Putamen (tissue), 1 donor: ENCODE measurements around the gene B4GALNT3.

Experiments used
- DNase-seq: peaks from one replicate; pipeline ENCODE4 v3.0.0-alpha.2; 2016; ENCODE audit warnings: low spot score

The B4GALNT3 gene

DNA sequence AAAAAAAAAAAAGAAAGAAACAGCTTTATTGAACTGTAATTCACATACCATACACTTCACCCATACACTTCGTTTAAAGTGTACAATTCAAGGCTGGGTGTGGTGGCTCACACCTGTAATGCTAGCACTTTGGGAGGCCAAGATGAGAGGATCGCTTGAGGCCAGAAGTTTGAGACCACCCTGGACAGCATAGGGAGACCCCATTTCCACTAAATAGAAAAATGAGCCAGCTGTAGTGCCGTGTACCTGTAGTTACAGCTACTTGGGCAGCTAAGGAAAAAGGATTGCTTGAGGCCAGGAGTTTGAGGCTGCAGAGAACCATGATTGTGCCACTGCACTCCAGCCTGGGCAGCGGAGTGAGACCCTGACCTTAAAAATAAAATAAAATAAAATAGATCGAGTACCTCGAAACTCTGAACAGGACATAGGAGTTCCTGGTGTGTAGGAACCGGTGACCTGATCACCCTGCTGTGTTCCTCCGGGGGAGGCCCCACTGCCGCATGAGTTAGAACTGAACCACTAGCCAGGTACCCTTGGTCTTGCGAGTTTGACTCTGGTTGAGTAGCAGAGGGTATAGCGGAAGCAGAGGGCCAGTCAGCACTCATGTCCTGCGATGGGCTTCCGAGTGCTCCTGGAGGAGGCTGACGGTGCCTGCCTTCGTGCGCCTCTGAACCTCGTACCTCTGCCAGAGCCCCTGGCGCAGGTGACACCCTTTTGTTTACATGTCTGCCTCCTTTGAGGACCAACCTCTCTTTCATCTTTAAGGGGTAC is 80.0 kb downstream of the B4GALNT3 start:
- no peak for DNase-seq

- DNase-seq, result no peak
Observed at GRCh38 chr12:541676-542324, 82.1 kb downstream of the B4GALNT3 start.

GRCh38 chr12:542395-543113 is 82.8 kb downstream of the B4GALNT3 start:
- no peak for DNase-seq

- DNase-seq, result no peak
Observed at GRCh38 chr12:543114-543451, 83.3 kb downstream of the B4GALNT3 start.

DNA sequence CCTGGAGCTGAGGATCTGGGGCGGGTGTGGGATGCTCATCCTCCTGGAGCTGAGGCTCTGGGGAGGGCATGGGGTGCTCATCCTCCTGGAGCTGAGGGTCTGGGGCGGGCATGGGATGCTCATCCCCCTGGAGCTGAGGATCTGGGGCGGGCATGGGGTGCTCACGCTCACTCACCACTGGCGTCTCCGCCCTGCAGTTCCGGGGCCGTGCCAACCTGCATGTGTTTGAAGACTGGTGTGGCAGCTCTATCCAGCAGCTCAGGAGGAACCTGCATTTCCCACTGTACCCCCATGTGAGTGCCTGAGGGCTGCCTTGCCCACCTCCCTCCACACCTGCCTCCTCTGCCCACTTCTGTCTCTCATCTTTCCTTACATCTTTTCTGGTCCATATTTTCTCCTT is 84.4 kb downstream of the B4GALNT3 start:
- DNase-seq, result no peak

- DNase-seq, result no peak
Observed at GRCh38 chr12:544941-545635, 85.3 kb downstream of the B4GALNT3 start.

DNA sequence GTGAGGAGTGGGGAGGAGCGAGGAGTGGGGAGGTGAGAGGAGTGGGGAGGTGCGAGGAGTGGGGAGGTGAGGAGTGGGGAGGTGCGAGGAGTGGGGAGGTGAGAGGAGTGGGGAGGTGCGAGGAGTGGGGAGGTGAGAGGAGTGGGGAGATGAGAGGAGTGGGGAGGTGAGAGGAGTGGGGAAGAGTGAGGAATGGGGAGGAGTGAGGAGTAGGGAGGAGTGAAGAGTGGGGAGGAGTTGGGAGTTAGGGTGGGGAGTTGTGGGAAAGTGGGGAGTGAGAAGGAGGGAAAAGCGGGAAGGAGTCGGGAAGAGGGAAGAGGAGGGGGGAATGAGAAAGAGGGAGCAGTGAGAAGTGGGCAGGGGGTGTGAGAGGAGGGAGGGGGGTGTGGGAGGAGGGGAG is 86.1 kb downstream of the B4GALNT3 start:
- DNase-seq, result no peak

GRCh38 chr12:546265-546919 is 86.7 kb downstream of the B4GALNT3 start:
- DNase-seq, result no peak

GRCh38 chr12:546920-547845 is 87.4 kb downstream of the B4GALNT3 start:
- peak; percentile 34 for DNase-seq

GRCh38 chr12:547883-548470 is 88.2 kb downstream of the B4GALNT3 start:
- DNase-seq, result no peak

DNA sequence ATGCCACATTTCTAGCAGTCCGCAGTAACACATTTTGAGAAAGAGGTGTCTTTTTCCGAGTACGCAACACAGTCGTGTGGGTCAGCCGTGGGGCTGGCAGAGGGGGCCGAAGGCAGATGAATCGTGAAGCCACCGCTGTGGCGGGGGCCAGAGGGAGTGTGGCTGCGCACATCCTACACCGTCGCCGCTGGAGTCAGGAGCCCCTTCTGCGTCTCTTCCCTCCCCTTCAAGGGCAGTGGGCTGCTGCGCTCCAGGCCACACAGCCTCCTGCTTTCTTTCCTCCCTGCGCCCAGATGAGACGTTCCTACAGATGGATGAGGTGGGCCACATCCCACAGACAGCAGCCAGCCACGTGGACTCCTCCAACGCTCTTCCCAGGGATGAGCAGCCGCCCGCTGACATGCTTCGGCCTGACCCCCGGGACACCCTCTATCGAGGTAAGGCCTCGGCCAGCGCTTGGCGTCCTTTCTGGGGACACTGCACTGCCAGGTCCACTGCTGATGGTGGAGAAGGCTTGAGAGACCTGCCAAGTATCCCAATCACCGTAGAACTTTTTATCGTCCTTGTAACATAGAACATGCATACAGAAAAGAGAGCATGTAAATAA is 89.8 kb downstream of the B4GALNT3 start:
- no peak for DNase-seq

- no peak for DNase-seq
Observed at GRCh38 chr12:550473-551260, 90.9 kb downstream of the B4GALNT3 start.

DNA sequence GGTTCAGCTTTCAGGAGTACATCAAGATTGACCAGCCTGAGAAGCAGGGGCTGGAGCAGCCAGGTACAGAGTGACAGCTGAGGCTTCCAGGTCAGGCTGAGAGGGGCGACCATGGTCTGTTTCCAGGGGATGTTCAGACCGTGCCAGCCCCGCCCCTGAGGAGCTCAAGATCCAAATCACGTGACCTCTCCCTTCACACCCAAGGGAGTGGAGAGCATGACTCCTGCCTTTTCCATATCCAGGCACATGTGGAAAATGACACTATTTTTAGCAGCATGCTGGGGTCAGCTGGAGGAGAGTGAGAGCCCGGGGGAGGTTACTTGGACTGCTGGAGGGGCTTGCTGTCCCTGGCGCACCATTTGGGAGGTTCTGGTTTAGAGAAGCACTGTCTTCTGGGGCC is 92.7 kb downstream of the B4GALNT3 start:
- DNase-seq, result no peak

DNA sequence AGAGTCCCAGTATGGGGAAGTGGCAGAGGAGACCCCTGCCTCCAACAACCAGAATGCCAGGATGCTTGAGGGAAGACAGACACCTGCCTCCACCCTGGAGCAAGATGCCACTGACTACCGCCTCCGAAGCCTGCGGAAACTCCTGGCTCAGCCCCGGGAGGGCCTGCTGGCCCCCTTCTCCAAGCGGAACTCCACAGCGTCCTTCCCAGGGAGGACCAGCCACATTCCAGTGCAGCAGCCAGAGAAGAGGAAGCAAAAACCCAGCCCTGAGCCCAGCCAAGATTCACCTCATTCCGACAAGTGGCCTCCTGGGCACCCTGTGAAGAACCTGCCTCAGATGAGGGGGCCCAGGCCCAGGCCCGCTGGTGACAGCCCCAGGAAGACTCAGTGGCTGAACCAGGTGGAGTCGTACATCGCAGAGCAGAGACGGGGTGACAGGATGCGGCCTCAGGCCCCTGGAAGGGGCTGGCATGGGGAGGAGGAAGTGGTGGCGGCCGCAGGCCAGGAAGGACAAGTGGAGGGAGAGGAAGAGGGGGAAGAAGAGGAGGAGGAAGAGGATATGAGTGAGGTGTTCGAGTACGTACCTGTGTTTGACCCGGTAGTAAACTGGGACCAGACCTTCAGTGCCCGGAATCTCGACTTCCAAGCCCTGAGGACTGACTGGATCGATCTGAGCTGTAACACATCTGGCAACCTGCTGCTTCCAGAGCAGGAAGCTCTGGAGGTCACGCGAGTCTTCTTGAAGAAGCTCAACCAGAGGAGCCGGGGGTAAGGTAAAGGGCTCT is 93.7 kb downstream of the B4GALNT3 start:
- no peak for DNase-seq

- no peak for DNase-seq
Observed at GRCh38 chr12:554001-554285, 94.2 kb downstream of the B4GALNT3 start.

GRCh38 chr12:556498-556897 is 96.8 kb downstream of the B4GALNT3 start:
- no peak for DNase-seq

DNA sequence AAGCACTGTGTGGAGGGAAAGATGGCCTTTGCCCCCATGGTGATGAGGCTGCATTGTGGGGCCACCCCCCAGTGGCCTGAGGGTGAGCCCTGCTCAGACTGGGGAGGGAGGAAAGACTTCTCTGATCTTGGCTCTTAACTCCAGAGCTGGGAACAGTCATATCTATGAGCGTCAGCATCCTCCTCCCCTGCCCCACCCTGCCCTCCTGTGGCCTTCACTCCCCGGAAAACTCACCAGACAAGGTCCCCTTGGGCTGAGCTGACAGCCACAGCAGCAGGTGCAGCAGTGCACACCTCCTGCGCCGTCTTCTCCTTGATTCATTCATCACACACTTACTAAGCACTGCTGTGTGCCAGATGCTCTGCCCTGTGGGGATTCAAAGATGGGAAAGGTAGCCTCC is 98.8 kb downstream of the B4GALNT3 start:
- DNase-seq, result no peak

- no peak for DNase-seq
Observed at GRCh38 chr12:559208-559905, 99.6 kb downstream of the B4GALNT3 start.
